ES-I3 (cell line): ENCODE results near the gene SIM1.

Experiments
- H3K36me3 ChIP-seq: 2 replicates; pipeline ENCODE4 v1.6.1; 2013; ENCODE audit warnings: mild to moderate bottlenecking, low read length, control low read depth, moderate library complexity; ENCODE audit not compliant: insufficient read depth
- H3K4me1 ChIP-seq: 2 replicates; pipeline ENCODE4 v1.6.1; 2013; ENCODE audit warnings: mild to moderate bottlenecking, control low read depth, low read length; ENCODE audit not compliant: insufficient read depth
- H3K9ac ChIP-seq: 2 replicates; pipeline ENCODE4 v1.6.1; 2013; ENCODE audit warnings: low read depth, mild to moderate bottlenecking, low read length, moderate library complexity
- H3K9me3 ChIP-seq: 2 replicates; pipeline ENCODE4 v1.6.1; 2013; ENCODE audit warnings: mild to moderate bottlenecking, low read length, moderate library complexity; ENCODE audit not compliant: control insufficient read depth, insufficient read depth

The SIM1 gene

GRCh38 chr6:100482698-100483097 lies 18.0 kb upstream of the SIM1 start:
- H3K36me3 ChIP-seq: no peaks in the 10 kb centered on the region
- H3K4me1 ChIP-seq: no peaks in the 10 kb centered on the region
- H3K9ac ChIP-seq: no peak overlapping the region
- no peaks in the 10 kb centered on the region for H3K9me3 ChIP-seq

- H3K36me3 ChIP-seq: no peaks in the 10 kb centered on the region
- H3K4me1 ChIP-seq: no peaks in the 10 kb centered on the region
- H3K9ac ChIP-seq: no peak overlapping the region
Observed at GRCh38 chr6:100479179-100480035, 14.7 kb upstream of the SIM1 start.

GRCh38 chr6:100475554-100476320 lies 11.0 kb upstream of the SIM1 start:
- Histone ChIP-seq H3K4me1 (no peaks in the 10 kb centered on the region), H3K9ac (no peak overlapping the region), H3K36me3 (no peaks in the 10 kb centered on the region), H3K9me3 (no peaks in the 10 kb centered on the region)

More at GRCh38 chr6:100479179-100480035, 14.7 kb upstream of the SIM1 start:
- H3K9me3 ChIP-seq: no peaks in the 10 kb centered on the region

GRCh38 chr6:100473182-100473581 lies 8.5 kb upstream of the SIM1 start:
- no peaks in the 10 kb centered on the region for H3K9me3 ChIP-seq
- no peaks in the 10 kb centered on the region for H3K4me1 ChIP-seq
- no peak overlapping the region for H3K9ac ChIP-seq
- H3K36me3 ChIP-seq: no peaks in the 10 kb centered on the region

- no peaks in the 10 kb centered on the region for H3K9me3 ChIP-seq
- no peaks in the 10 kb centered on the region for H3K4me1 ChIP-seq
- no peaks in the 10 kb centered on the region for H3K36me3 ChIP-seq
- H3K9ac ChIP-seq: no peak overlapping the region
Observed at GRCh38 chr6:100472674-100473073, 8.0 kb upstream of the SIM1 start.

- no peaks in the 10 kb centered on the region for H3K9me3 ChIP-seq
- no peak overlapping the region for H3K9ac ChIP-seq
- peaks cover 12% of the 10 kb centered on the region; the same call in 1 of the 2 replicates for H3K4me1 ChIP-seq
- no peaks in the 10 kb centered on the region for H3K36me3 ChIP-seq
Observed at GRCh38 chr6:100470422-100471120, 5.8 kb upstream of the SIM1 start.

- Histone ChIP-seq H3K4me1 (peaks cover 12% of the 10 kb centered on the region; the same call in 1 of the 2 replicates), H3K9me3 (no peaks in the 10 kb centered on the region), H3K36me3 (no peaks in the 10 kb centered on the region), H3K9ac (peak overlapping the region; percentile 17; the same call in 1 of the 2 replicates)
Observed at GRCh38 chr6:100469101-100469859, 4.6 kb upstream of the SIM1 start.

GRCh38 chr6:100468016-100468622 lies 3.4 kb upstream of the SIM1 start:
- H3K36me3 ChIP-seq: no peaks in the 10 kb centered on the region
- peaks cover 21% of the 10 kb centered on the region; the same call in 1 of the 2 replicates for H3K4me1 ChIP-seq
- no peaks in the 10 kb centered on the region for H3K9me3 ChIP-seq
- H3K9ac ChIP-seq: no peak overlapping the region

GRCh38 chr6:100467129-100468015 lies 2.7 kb upstream of the SIM1 start:
- Histone ChIP-seq H3K4me1 (peaks cover 24% of the 10 kb centered on the region; the same call in 1 of the 2 replicates), H3K9me3 (no peaks in the 10 kb centered on the region), H3K36me3 (no peaks in the 10 kb centered on the region)

GRCh38 chr6:100466410-100467128 lies 1.8 kb upstream of the SIM1 start:
- Histone ChIP-seq H3K9me3 (no peaks in the 10 kb centered on the region), H3K4me1 (peaks cover 24% of the 10 kb centered on the region), H3K9ac (no peak overlapping the region; the same call in 1 of the 2 replicates)

More at GRCh38 chr6:100467129-100468015, 2.7 kb upstream of the SIM1 start:
- peak overlapping the region; percentile 6; the same call in 1 of the 2 replicates for H3K9ac ChIP-seq

GRCh38 chr6:100465701-100466409 lies 1.1 kb upstream of the SIM1 start:
- 0 out of 2 replicates have a peak overlapping the region, but pooled peaks have one; percentile 10 for H3K9ac ChIP-seq
- no peaks in the 10 kb centered on the region for H3K36me3 ChIP-seq
- no peaks in the 10 kb centered on the region for H3K9me3 ChIP-seq
- H3K4me1 ChIP-seq: peaks cover 24% of the 10 kb centered on the region

More at GRCh38 chr6:100466410-100467128, 1.8 kb upstream of the SIM1 start:
- no peaks in the 10 kb centered on the region for H3K36me3 ChIP-seq
